Uterus (tissue), 4 donors: ENCODE data around the gene FOLR1. TPM values are rescaled to one million over a fixed set of nuclear protein-coding genes. Genes with fewer than 3 reads are reported as not detected.
"Not testable (repeated sequence)": the region's sequence is repeated elsewhere in the genome, so short reads cannot be mapped to it uniquely, and the experiment has no call there.

Experiments
- DNase-seq, 2 donors: peaks; one replicate each; pipeline ENCODE4 v3.0.0-alpha.2; 2019 to 2020
- H3K27ac ChIP-seq, 2 donors: fragments of 200-600 bp; sonication (generic); 1 replicate in 1 of 2; 2 replicates in 1 of 2; pipeline ENCODE4 v1.5.1; 2016 to 2018
- H3K27me3 ChIP-seq, 2 donors: fragments of 200-600 bp; sonication (generic); one replicate each; pipeline ENCODE4 v1.5.1; 2018 to 2019; ENCODE audit warnings: control low read depth in 1 of 2
- H3K36me3 ChIP-seq, 2 donors: fragments of 200-600 bp; sonication (generic); one replicate each; pipeline ENCODE4 v1.5.1; 2019; ENCODE audit warnings: control low read depth in 1 of 2
- H3K4me1 ChIP-seq, 2 donors: fragments of 200-600 bp; sonication (generic); one replicate each; pipeline ENCODE4 v1.5.1; 2018 to 2019; ENCODE audit warnings: control low read depth in 1 of 2
- H3K4me3 ChIP-seq, 2 donors: fragments of 200-600 bp; sonication (generic); 1 replicate in 1 of 2; 2 replicates in 1 of 2; pipeline ENCODE4 v1.5.1; 2018 to 2019; ENCODE audit warnings: mild to moderate bottlenecking in 1 of 2
- H3K9me3 ChIP-seq, 2 donors: fragments of 200-600 bp; sonication (generic); one replicate each; pipeline ENCODE4 v1.5.1; 2019; ENCODE audit warnings: control low read depth in 1 of 2
- CTCF ChIP-seq, 4 experiments: fragments of 200-600 bp in 2 of 4; fragments of 450-650 bp in 2 of 4; sonication (generic) in 2 of 4; IDR thresholded peaks; one replicate each; pipeline ENCODE4 v1.5.1; 2016 to 2019; ENCODE audit warnings: antibody characterized with exemption in 4 of 4, mild to moderate bottlenecking in 2 of 4, moderate library complexity in 1 of 4
- POLR2A ChIP-seq, 2 donors: fragments of 450-650 bp; IDR thresholded peaks; one replicate each; pipeline ENCODE4 v1.6.1; 2016; ENCODE audit warnings: antibody characterized with exemption in 2 of 2, mild to moderate bottlenecking in 1 of 2, moderate library complexity in 1 of 2
- intact Hi-C: fragments of 100-400 bp; cut with DNase I; formaldehyde crosslinking; loops from one replicate; pipeline ENCODE4 v1.15.1; 2023; ENCODE audit warnings: low total_unique reads
- total RNA-seq, 4 donors: library from RNA; depleted of rRNA in 3 of 4; stranded (reverse); fragments of >200 nt in 3 of 4; gene quantifications; one replicate each; pipeline versions ENCODE4 v1.1.0 to v1.2.4, GENCODE V29; 2014 to 2023
- donor health status: DM: yes; HTN: yes; CAD: no.

The FOLR1 gene
- total RNA-seq, 4 donors from 2014 or later: 1.8 to 22.0 TPM; not detected in 2

- intact Hi-C loops: no loop called here
- no peak overlapping the region for H3K27ac ChIP-seq
- no peaks in the 10 kb centered on the region for H3K27me3 ChIP-seq
- no peaks in the 10 kb centered on the region for H3K36me3 ChIP-seq
- H3K4me1 ChIP-seq: no peaks in the 10 kb centered on the region
- no peaks in the 10 kb centered on the region for H3K9me3 ChIP-seq
- DNase-seq: no peak
- TF ChIP-seq CTCF (IDR thresholded peaks at IDR 0.05) (no peak), POLR2A (IDR thresholded peaks at IDR 0.05) (no peak)
- no peak overlapping the region for H3K4me3 ChIP-seq
Measured at GRCh38 chr11:72195518-72196270, 3.8 kb downstream of the FOLR1 start.

- H3K36me3 ChIP-seq, H3K4me3 ChIP-seq, H3K9me3 ChIP-seq, intact Hi-C loops, H3K4me1 ChIP-seq, H3K27me3 ChIP-seq, DNase-seq, H3K27ac ChIP-seq: not testable (repeated sequence)
Measured at GRCh38 chr11:72201445-72201844, 9.5 kb downstream of the FOLR1 start.

GRCh38 chr11:72202571-72202970, 10.6 kb downstream of the FOLR1 start:
- Histone ChIP-seq H3K27ac (no peak overlapping the region), H3K36me3 (no peaks in the 10 kb centered on the region), H3K4me1 (no peaks in the 10 kb centered on the region), H3K27me3 (no peaks in the 10 kb centered on the region), H3K4me3 (no peak overlapping the region), H3K9me3 (no peaks in the 10 kb centered on the region)
- DNase-seq: no peak
- intact Hi-C loops: no loop called here
- TF ChIP-seq CTCF (IDR thresholded peaks at IDR 0.05) (no peak), POLR2A (IDR thresholded peaks at IDR 0.05) (no peak)

GRCh38 chr11:72203163-72203562, 11.2 kb downstream of the FOLR1 start:
- Histone ChIP-seq H3K4me1 (no peaks in the 10 kb centered on the region), H3K9me3 (no peaks in the 10 kb centered on the region), H3K36me3 (no peaks in the 10 kb centered on the region), H3K27me3 (no peaks in the 10 kb centered on the region), H3K4me3 (no peak overlapping the region), H3K27ac (no peak overlapping the region)
- intact Hi-C loops: no loop called here
- no peak for DNase-seq
- TF ChIP-seq POLR2A (IDR thresholded peaks at IDR 0.05) (no peak), CTCF (IDR thresholded peaks at IDR 0.05) (no peak)

- H3K4me3 ChIP-seq: no peak overlapping the region
- intact Hi-C loops: no loop called here
Measured at GRCh38 chr11:72204886-72205285, 12.9 kb downstream of the FOLR1 start.

GRCh38 chr11:72206794-72207193, 14.9 kb downstream of the FOLR1 start:
- H3K36me3 ChIP-seq, H3K4me1 ChIP-seq, H3K9me3 ChIP-seq, H3K4me3 ChIP-seq, DNase-seq, H3K27me3 ChIP-seq, intact Hi-C loops, H3K27ac ChIP-seq: not testable (repeated sequence)

More at GRCh38 chr11:72204886-72205285, 12.9 kb downstream of the FOLR1 start:
- Histone ChIP-seq H3K4me1 (no peaks in the 10 kb centered on the region), H3K36me3 (no peaks in the 10 kb centered on the region), H3K27ac (no peak overlapping the region), H3K9me3 (no peaks in the 10 kb centered on the region), H3K27me3 (no peaks in the 10 kb centered on the region)
- TF ChIP-seq POLR2A (IDR thresholded peaks at IDR 0.05) (no peak), CTCF (IDR thresholded peaks at IDR 0.05) (no peak)
- DNase-seq: no peak
